Natural killer cell (primary cell): Measurements from ENCODE around the gene HPSE. TPM values are rescaled to one million over a fixed set of nuclear protein-coding genes. Genes with fewer than 3 reads are reported as not detected.

Experiments used
- ATAC-seq, 3 donors: fragments of 150-1000 bp in 2 of 3; fragments of 200-7000 bp in 1 of 3; cut with Tn5 transposase; 1 replicate in 1 of 3; 2 replicates in 2 of 3; pipeline ENCODE4 v1.10.0; 2021; ENCODE audit warnings: mild to moderate bottlenecking in 2 of 3, moderate library complexity in 2 of 3
- DNase-seq, 2 donors: peaks; one replicate each; pipeline versions ENCODE4 v3.0.0 to v3.0.0-alpha.2; 2013 to 2021; ENCODE audit warnings: mixed read lengths in 1 of 2
- H3K27ac ChIP-seq: one replicate; pipeline ENCODE4 v1.5.1; 2013; ENCODE audit warnings: mild to moderate bottlenecking, low read length
- H3K27me3 ChIP-seq: one replicate; pipeline ENCODE4 v1.6.1; 2013; ENCODE audit warnings: low read length; ENCODE audit not compliant: control insufficient read depth, insufficient read depth
- H3K36me3 ChIP-seq: one replicate; pipeline ENCODE4 v1.6.1; 2013; ENCODE audit warnings: low read length; ENCODE audit not compliant: control insufficient read depth, insufficient read depth
- H3K4me1 ChIP-seq: one replicate; pipeline ENCODE4 v1.6.1; 2013; ENCODE audit warnings: low read length; ENCODE audit not compliant: control insufficient read depth, insufficient read depth
- H3K4me3 ChIP-seq: one replicate; pipeline ENCODE4 v1.5.1; 2013; ENCODE audit warnings: low read length
- H3K9me3 ChIP-seq: one replicate; pipeline ENCODE4 v1.6.1; 2013; ENCODE audit warnings: low read length; ENCODE audit not compliant: control insufficient read depth, insufficient read depth
- H3K27ac Mint-ChIP-seq, 2 donors: one replicate each; pipeline ENCODE4 v1.8.0; 2022; ENCODE audit warnings: mild to moderate bottlenecking in 2 of 2, mixed read lengths in 2 of 2, moderate library complexity in 1 of 2
- H3K27me3 Mint-ChIP-seq, 2 donors: one replicate each; pipeline ENCODE4 v1.8.0; 2022; ENCODE audit warnings: low read depth in 2 of 2, mixed read lengths in 2 of 2
- H3K36me3 Mint-ChIP-seq: one replicate; pipeline ENCODE4 v1.8.0; 2022; ENCODE audit warnings: mixed read lengths
- H3K4me1 Mint-ChIP-seq, 2 donors: one replicate each; pipeline ENCODE4 v1.8.0; 2022; ENCODE audit warnings: mixed read lengths in 2 of 2
- H3K4me3 Mint-ChIP-seq: one replicate; pipeline ENCODE4 v1.8.0; 2022; ENCODE audit warnings: mild to moderate bottlenecking, moderate library complexity, mixed read lengths
- H3K9me3 Mint-ChIP-seq, 2 donors: one replicate each; pipeline ENCODE4 v1.8.0; 2022; ENCODE audit warnings: mixed read lengths in 2 of 2
- CTCF ChIP-seq: fragments of 200-600 bp; IDR thresholded peaks from one replicate; pipeline ENCODE4 v1.8.0; 2022; ENCODE audit warnings: antibody characterized with exemption
- WGBS: methylation state at CpG from one replicate; pipeline ENCODE4 v1.1.7; 2013; ENCODE audit warnings: missing lambda C conversion rate; ENCODE audit not compliant: insufficient coverage; 5-methylcytosine and 5-hydroxymethylcytosine counted together
- intact Hi-C: fragments of 100-400 bp; cut with micrococcal nuclease; formaldehyde crosslinking; loops from one replicate; pipeline ENCODE4 v1.14.2; 2022
- total RNA-seq, 4 donors: library from RNA; stranded (reverse); fragments of 120-200 nt in 1 of 4; gene quantifications; one replicate each; pipeline versions ENCODE4 v1.2.3 to v1.2.4, GENCODE V29; 2013 to 2022

The HPSE gene
- total RNA-seq, 3 donors from 2014 or later (not counting 1 experiment from before 2014, with no cell fraction given), result 0.89 to 2.6 (median 1.5) TPM

- Histone ChIP-seq H3K4me1 (peaks cover 25% of the 10 kb centered on the region), H3K27ac (no peak overlapping the region), H3K9me3 (no peaks in the 10 kb centered on the region), H3K4me3 (no peak overlapping the region), H3K27me3 (no peaks in the 10 kb centered on the region), H3K36me3 (peaks cover 7% of the 10 kb centered on the region)
- intact Hi-C loops, result loop anchor here (2.0 kb wide), 1 partner anchor 45 kb away; no protein-coding TSS in a partner anchor
- DNase-seq, result no peak
- WGBS, result 99% methylated on average over 7 of the region's 7 CpGs
- no peak for ATAC-seq
- H3K36me3 Mint-ChIP-seq, result no peaks in the 10 kb centered on the region
- no peaks in the 10 kb centered on the region for H3K9me3 Mint-ChIP-seq
- peaks cover 39 to 44% of the 10 kb centered on the region in 2 donors for H3K4me1 Mint-ChIP-seq
- TF ChIP-seq CTCF, result no peak
- no peak overlapping the region for H3K4me3 Mint-ChIP-seq
- peak overlapping the region; percentile 9 to 37 for H3K27ac Mint-ChIP-seq
- H3K27me3 Mint-ChIP-seq, result no peaks in the 10 kb centered on the region
These were observed 76.8 kb downstream of the HPSE start for GRCh38 chr4:83257811-83258210.

- Histone ChIP-seq H3K27ac (no peak overlapping the region), H3K36me3 (no peaks in the 10 kb centered on the region), H3K27me3 (no peaks in the 10 kb centered on the region), H3K9me3 (no peaks in the 10 kb centered on the region), H3K4me3 (no peak overlapping the region), H3K4me1 (peaks cover 36% of the 10 kb centered on the region)
- no CpG with 5 or more reads among the region's 1 CpG for WGBS
- Mint-ChIP-seq H3K27me3 (no peaks in the 10 kb centered on the region), H3K27ac (no peak overlapping the region), H3K4me1 (peaks cover 61 to 66% of the 10 kb centered on the region in 2 donors), H3K9me3 (no peaks in the 10 kb centered on the region), H3K36me3 (no peaks in the 10 kb centered on the region), H3K4me3 (no peak overlapping the region)
- no peak for ATAC-seq
- TF ChIP-seq CTCF, result no peak
- no peak for DNase-seq
- intact Hi-C loops, result no loop called here
These were observed 79.1 kb downstream of the HPSE start for GRCh38 chr4:83255584-83255983.

DNA sequence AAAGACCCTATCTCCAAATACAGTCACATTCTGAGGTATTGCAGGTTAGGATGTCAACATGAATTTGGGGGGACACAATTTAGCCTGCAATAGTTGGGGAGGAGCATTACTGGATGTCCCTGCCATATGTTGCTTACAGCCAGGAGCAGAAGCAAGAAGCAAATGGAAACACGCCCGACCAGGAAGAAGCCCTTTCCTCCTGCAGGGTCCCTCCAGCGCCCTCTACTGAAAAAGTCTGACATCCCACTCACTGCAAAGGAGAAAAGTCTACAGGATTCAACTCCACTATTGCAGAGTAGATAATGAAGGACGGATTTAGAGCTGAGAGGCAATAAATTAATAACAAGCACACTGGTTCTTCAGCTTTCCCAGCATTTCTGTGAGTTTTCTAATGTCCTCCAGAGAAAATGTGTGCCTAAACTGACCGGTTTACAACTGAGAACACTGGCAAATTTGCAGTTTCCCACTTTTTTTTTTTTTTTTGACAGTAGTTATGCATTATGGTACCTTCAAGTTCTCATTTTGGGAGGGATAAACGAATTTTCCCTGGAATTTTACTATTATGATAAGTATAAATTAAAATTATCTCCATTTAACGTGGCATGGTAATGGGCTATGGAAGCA lies 81.8 kb downstream of the HPSE start:
- H3K4me1 ChIP-seq, result peaks cover 25% of the 10 kb centered on the region
- ATAC-seq (peak; percentile 85 to 95 (median 95)), DNase-seq (peak; percentile 51 to 90)
- H3K36me3 ChIP-seq, result no peaks in the 10 kb centered on the region
- no peaks in the 10 kb centered on the region for H3K27me3 ChIP-seq
- no peaks in the 10 kb centered on the region for H3K9me3 ChIP-seq
- H3K4me1 Mint-ChIP-seq, result peaks cover 39 to 42% of the 10 kb centered on the region in 2 donors
- H3K9me3 Mint-ChIP-seq, result no peaks in the 10 kb centered on the region
- H3K27ac Mint-ChIP-seq, result peak overlapping the region; percentile 76 to 82
- WGBS, result 42% methylated on average over 5 of the region's 7 CpGs
- H3K27ac ChIP-seq, result peak overlapping the region; percentile 22
- no peaks in the 10 kb centered on the region for H3K27me3 Mint-ChIP-seq
- H3K36me3 Mint-ChIP-seq, result no peaks in the 10 kb centered on the region
- no peak overlapping the region for H3K4me3 ChIP-seq
- H3K4me3 Mint-ChIP-seq, result peak overlapping the region; percentile 23
- peak; percentile 84 for TF ChIP-seq CTCF
- intact Hi-C loops, result loop anchor here (2.0 to 5.0 kb wide), 2 partner anchors 126 to 142 kb away; no protein-coding TSS in a partner anchor

- H3K4me1 ChIP-seq, result peaks cover 32% of the 10 kb centered on the region
- H3K9me3 Mint-ChIP-seq, result no peaks in the 10 kb centered on the region
These were observed 83.2 kb downstream of the HPSE start for GRCh38 chr4:83251447-83251830.

More at GRCh38 chr4:83251447-83251830, 83.2 kb downstream of the HPSE start:
- no peak for TF ChIP-seq CTCF
- no peaks in the 10 kb centered on the region for H3K36me3 ChIP-seq
- Mint-ChIP-seq H3K27me3 (no peaks in the 10 kb centered on the region), H3K27ac (peak overlapping the region; percentile 53 to 82), H3K4me1 (peaks cover 43 to 45% of the 10 kb centered on the region in 2 donors), H3K4me3 (peak overlapping the region; percentile 23), H3K36me3 (no peaks in the 10 kb centered on the region)
- 75% methylated on average over 2 of the region's 2 CpGs for WGBS
- intact Hi-C loops, result loop anchor here (5.0 kb wide), 1 partner anchor 124 kb away; no protein-coding TSS in a partner anchor
- ATAC-seq (no peak), DNase-seq (no peak)
- H3K9me3 ChIP-seq, result no peaks in the 10 kb centered on the region
- H3K27me3 ChIP-seq, result no peaks in the 10 kb centered on the region
- H3K4me3 ChIP-seq, result no peak overlapping the region
- H3K27ac ChIP-seq, result no peak overlapping the region
